Peyer's patch (tissue), 4 donors: ENCODE results near the gene ZFYVE19.

Experiments used
- CTCF ChIP-seq, 6 experiments: fragments of 450-650 bp in 4 of 6; fragments of 200-600 bp in 2 of 6; sonication (generic) in 1 of 6; IDR thresholded peaks; one replicate each; pipeline ENCODE4 v1.5.1; 2017 to 2019; ENCODE audit warnings: antibody characterized with exemption in 6 of 6, mild to moderate bottlenecking in 3 of 6, moderate library complexity in 1 of 6
- POLR2A ChIP-seq, 2 donors: fragments of 450-650 bp; IDR thresholded peaks; one replicate each; pipeline ENCODE4 v1.5.1; 2017; ENCODE audit warnings: antibody characterized with exemption in 2 of 2, mild to moderate bottlenecking in 2 of 2, moderate library complexity in 2 of 2

GRCh38 chr15:40773902-40774301 is 33.0 kb upstream of the ZFYVE19 start:
- TF ChIP-seq POLR2A (IDR thresholded peaks at IDR 0.05) (no peak), CTCF (IDR thresholded peaks at IDR 0.05) (no peak)
